ENCODE results near the gene RTN4R. TPM values are rescaled to one million over a fixed set of nuclear protein-coding genes. Genes with fewer than 3 reads are reported as not detected.

RTN4R gene
- total and polyA plus RNA-seq, 9 of the 15 experiments (the other 6 are each of a cell fraction or from before 2014, with no cell fraction given) = 0.04 to 2.8 (median 1.4) TPM; not detected in 3

GRCh38 chr22:20225693-20225966, 42.5 kb downstream of the RTN4R start (continued):
- no peak for TF ChIP-seq STAT6 (CRISPR knock-in tag; IDR thresholded peaks at IDR 0.05)
- TF ChIP-seq NR2C1 (IDR thresholded peaks at IDR 0.05) = no peak
- no peak for TF ChIP-seq NR2C1 (tag; IDR thresholded peaks at IDR 0.05)
- peak; percentile 15; the same call in 1 of the 2 replicates for TF ChIP-seq ZNF143 (CRISPR knock-in tag; IDR thresholded peaks at IDR 0.05)
- TF ChIP-seq CHD7 (IDR thresholded peaks at IDR 0.05; ENCODE audit: low read depth, low read length) = peak; percentile 16
- TF ChIP-seq FOXP4 (CRISPR knock-in tag; IDR thresholded peaks at IDR 0.05; ENCODE audit: borderline replicate concordance) = no peak
- no peak for TF ChIP-seq SMC3 (conservative IDR thresholded peaks at IDR 0.05; ENCODE audit: insufficient read depth, low read depth, low read length)
- 0 out of 2 replicates have a peak, but pooled peaks have one; percentile 6 for TF ChIP-seq PRMT5 (CRISPR knock-in tag; IDR thresholded peaks at IDR 0.05)

Data from K562 (cell line).